Esophagus muscularis mucosa (tissue), 4 donors: ENCODE measurements around the gene MOAP1. TPM values are rescaled to one million over a fixed set of nuclear protein-coding genes. Genes with fewer than 3 reads are reported as not detected.

Experiments used
- DNase-seq: peaks from one replicate; pipeline ENCODE4 v3.0.0-alpha.2; 2017; ENCODE audit errors: extremely low spot score
- H3K27ac ChIP-seq, 4 donors: fragments of 200-600 bp; sonication (generic); replicated peaks in 1 of 4; 1 replicate in 3 of 4; 2 replicates in 1 of 4; pipeline ENCODE4 v1.5.1; 2016 to 2019; ENCODE audit warnings: mild to moderate bottlenecking in 1 of 4
- H3K27me3 ChIP-seq, 4 donors: fragments of 200-600 bp; sonication (generic); one replicate each; pipeline versions ENCODE4 v1.5.1 to v1.6.0; 2016 to 2019
- H3K36me3 ChIP-seq, 4 donors: fragments of 200-600 bp; sonication (generic); one replicate each; pipeline ENCODE4 v1.5.1; 2016 to 2019
- H3K4me1 ChIP-seq, 4 donors: fragments of 200-600 bp; sonication (generic); one replicate each; pipeline ENCODE4 v1.5.1; 2016 to 2019
- H3K4me3 ChIP-seq, 4 donors: fragments of 200-600 bp; sonication (generic); 1 replicate in 2 of 4; 2 replicates in 2 of 4; pipeline ENCODE4 v1.5.1; 2016 to 2019; ENCODE audit warnings: mild to moderate bottlenecking in 4 of 4, moderate library complexity in 1 of 4
- H3K9me3 ChIP-seq, 4 donors: fragments of 200-600 bp; sonication (generic); 1 replicate in 3 of 4; 2 replicates in 1 of 4; pipeline ENCODE4 v1.5.1; 2016 to 2019
- EP300 ChIP-seq: sonication (generic); formaldehyde crosslinking; IDR thresholded peaks from one replicate; pipeline ENCODE4 v1.6.1; 2017; ENCODE audit warnings: antibody characterized with exemption
- POLR2A ChIP-seq: fragments of 450-650 bp; IDR thresholded peaks from one replicate; pipeline ENCODE4 v1.6.1; 2017; ENCODE audit warnings: antibody characterized with exemption, moderate library complexity, mild to moderate bottlenecking, low read depth
- POLR2AphosphoS5 ChIP-seq, 2 donors: sonication (generic); formaldehyde crosslinking; IDR thresholded peaks; one replicate each; pipeline ENCODE4 v1.6.1; 2017; ENCODE audit warnings: antibody characterized with exemption in 2 of 2
- WGBS: methylation state at CpG from one replicate; pipeline ENCODE4 v1.1.5; 2018; 5-methylcytosine and 5-hydroxymethylcytosine counted together
- intact Hi-C: fragments of 100-400 bp; cut with DNase I; formaldehyde crosslinking; loops from one replicate; pipeline ENCODE4 v1.15.1; 2023
- total RNA-seq, 4 donors: library from RNA; depleted of rRNA; stranded (reverse); fragments of >200 nt; gene quantifications; one replicate each; pipeline versions ENCODE4 v1.1.0 to v1.2.1, GENCODE V29; 2016
- TF ChIP-seq, protein P1 (sequence below), 3 experiments: fragments of 200-600 bp in 2 of 3; fragments of 450-650 bp in 1 of 3; sonication (generic) in 2 of 3; IDR thresholded peaks; one replicate each; pipeline ENCODE4 v1.5.1; 2017 to 2019; ENCODE audit warnings: antibody characterized with exemption in 3 of 3, mild to moderate bottlenecking in 2 of 3, moderate library complexity in 1 of 3

Gene MOAP1
- total RNA-seq, 4 donors from 2014 or later: 54.3 to 90.9 (median 61.7) TPM

DNA sequence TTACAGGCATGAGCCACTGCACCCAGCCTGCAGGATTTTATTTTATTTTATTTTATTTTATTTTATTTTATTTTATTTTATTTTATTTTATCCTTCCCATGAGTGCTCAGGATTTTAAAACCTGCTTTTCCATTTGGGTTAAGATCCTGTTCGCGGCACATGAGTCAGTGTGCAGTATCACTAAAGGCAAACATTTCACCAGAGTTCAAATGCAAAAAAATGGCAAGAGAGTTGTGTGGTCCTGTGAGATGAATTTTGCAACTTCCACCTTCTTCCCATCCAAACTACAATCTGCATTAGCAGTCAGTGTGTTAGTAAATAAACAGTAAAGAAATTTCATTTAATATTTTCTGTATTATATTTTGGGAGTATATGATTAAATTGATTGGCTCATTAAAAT lies 29.0 kb downstream of the MOAP1 start:
- Histone ChIP-seq H3K9me3 (no peaks in the 10 kb centered on the region), H3K36me3 (no peaks in the 10 kb centered on the region), H3K4me3 (no peak overlapping the region), H3K4me1 (no peaks in the 10 kb centered on the region), H3K27ac (no peak overlapping the region), H3K27me3 (no peaks in the 10 kb centered on the region)
- intact Hi-C loops: no loop called here
- DNase-seq: no peak
- 85% methylated on average over 2 of the region's 2 CpGs for WGBS
- TF ChIP-seq EP300: no peak
- no peak for TF ChIP-seq POLR2AphosphoS5 (IDR thresholded peaks at IDR 0.05)
- no peak for TF ChIP-seq POLR2A
- TF ChIP-seq, protein P1, sequence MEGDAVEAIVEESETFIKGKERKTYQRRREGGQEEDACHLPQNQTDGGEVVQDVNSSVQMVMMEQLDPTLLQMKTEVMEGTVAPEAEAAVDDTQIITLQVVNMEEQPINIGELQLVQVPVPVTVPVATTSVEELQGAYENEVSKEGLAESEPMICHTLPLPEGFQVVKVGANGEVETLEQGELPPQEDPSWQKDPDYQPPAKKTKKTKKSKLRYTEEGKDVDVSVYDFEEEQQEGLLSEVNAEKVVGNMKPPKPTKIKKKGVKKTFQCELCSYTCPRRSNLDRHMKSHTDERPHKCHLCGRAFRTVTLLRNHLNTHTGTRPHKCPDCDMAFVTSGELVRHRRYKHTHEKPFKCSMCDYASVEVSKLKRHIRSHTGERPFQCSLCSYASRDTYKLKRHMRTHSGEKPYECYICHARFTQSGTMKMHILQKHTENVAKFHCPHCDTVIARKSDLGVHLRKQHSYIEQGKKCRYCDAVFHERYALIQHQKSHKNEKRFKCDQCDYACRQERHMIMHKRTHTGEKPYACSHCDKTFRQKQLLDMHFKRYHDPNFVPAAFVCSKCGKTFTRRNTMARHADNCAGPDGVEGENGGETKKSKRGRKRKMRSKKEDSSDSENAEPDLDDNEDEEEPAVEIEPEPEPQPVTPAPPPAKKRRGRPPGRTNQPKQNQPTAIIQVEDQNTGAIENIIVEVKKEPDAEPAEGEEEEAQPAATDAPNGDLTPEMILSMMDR (IDR thresholded peaks at IDR 0.05): no peak

DNA sequence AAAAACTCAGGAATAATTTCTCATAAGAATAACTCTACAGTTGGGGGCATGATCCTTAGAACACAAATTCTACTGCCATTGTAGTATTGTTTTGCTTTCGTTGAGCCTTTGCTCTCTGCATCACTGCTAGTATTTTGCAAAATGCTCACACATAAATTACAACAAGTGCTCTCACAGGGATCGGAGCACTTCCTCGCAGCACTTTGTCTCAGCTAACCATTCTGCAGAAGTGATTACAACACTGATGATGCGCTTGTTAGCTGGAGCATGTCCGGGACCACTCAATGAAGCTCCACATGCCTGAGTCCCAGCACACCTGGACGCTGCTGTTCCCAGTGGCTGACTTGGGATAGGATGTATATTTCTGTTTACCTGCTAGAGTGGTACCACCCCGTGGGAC lies 31.6 kb downstream of the MOAP1 start:
- intact Hi-C loops: no loop called here
- no peaks in the 10 kb centered on the region for H3K4me1 ChIP-seq
- H3K27me3 ChIP-seq: no peaks in the 10 kb centered on the region
- no peak for DNase-seq
- no peaks in the 10 kb centered on the region for H3K9me3 ChIP-seq
- H3K4me3 ChIP-seq: no peak overlapping the region
- no peaks in the 10 kb centered on the region for H3K36me3 ChIP-seq
- TF ChIP-seq EP300: no peak
- no peak for TF ChIP-seq POLR2AphosphoS5 (IDR thresholded peaks at IDR 0.05)
- WGBS: 83% methylated on average over 7 of the region's 7 CpGs
- no peak overlapping the region for H3K27ac ChIP-seq

DNA sequence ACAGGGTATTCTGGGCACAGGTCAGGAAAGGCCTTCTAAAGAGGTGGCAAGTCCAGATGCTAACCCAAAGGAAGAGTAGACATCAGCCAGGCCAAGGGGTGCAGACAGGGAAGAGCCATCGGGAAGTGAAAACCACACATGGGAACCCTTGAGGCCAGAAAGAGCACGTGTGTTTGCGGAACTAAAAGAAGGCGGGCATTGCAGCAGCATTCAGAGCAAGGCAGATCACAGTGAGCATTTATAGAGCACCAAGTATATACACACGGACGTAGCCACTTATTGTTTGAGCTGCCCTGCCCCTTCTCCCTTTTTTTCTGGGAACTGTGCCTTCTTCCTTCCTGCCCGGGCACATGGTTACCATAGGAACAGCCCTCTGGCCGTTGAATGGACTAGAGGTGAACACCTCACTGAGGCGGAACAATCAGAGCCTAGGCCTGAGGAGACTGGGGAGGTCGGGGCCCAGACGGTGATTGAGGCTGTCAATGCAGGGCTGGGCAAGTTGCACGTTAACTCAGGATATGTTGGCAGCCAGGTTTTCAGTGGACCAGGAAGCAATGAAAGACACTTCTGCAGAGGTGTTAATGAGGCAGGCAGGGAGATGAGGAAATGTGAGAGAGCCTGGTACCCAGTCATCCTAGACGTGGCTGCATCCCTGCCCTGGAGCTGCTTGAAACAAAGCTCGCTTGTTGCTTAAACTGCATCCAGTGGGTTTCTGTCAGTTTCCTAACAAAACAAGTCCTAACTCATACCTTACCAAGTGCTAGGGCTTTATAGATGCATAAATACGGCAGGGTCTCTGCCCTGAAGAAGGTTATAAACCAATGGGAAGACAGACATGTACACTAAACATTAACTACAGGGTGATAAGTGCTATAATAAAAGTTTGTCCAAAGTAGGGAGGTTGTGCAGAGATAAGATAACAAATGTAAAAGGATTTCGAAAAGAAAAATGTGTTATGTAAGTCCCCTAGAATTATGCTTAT lies 34.2 kb downstream of the MOAP1 start:
- H3K4me1 ChIP-seq: no peaks in the 10 kb centered on the region
- no peak for DNase-seq
- H3K4me3 ChIP-seq: no peak overlapping the region
- H3K36me3 ChIP-seq: no peaks in the 10 kb centered on the region
- intact Hi-C loops: no loop called here
- 47% methylated on average over 11 of the region's 16 CpGs for WGBS
- TF ChIP-seq POLR2AphosphoS5 (IDR thresholded peaks at IDR 0.05) (no peak), POLR2A (no peak), EP300 (no peak)
- TF ChIP-seq, protein P1 (IDR thresholded peaks at IDR 0.05): no peak
- no peaks in the 10 kb centered on the region for H3K9me3 ChIP-seq
- no peaks in the 10 kb centered on the region for H3K27me3 ChIP-seq
- H3K27ac ChIP-seq: no peak overlapping the region

GRCh38 chr14:93148979-93149378 lies 35.7 kb downstream of the MOAP1 start:
- Histone ChIP-seq H3K36me3 (no peaks in the 10 kb centered on the region), H3K27ac (no peak overlapping the region), H3K4me1 (no peaks in the 10 kb centered on the region), H3K27me3 (no peaks in the 10 kb centered on the region), H3K4me3 (no peak overlapping the region), H3K9me3 (no peaks in the 10 kb centered on the region)
- intact Hi-C loops: no loop called here
- TF ChIP-seq POLR2AphosphoS5 (IDR thresholded peaks at IDR 0.05) (no peak), POLR2A (no peak)
- no peak for DNase-seq
- WGBS: 93% methylated on average over 8 of the region's 8 CpGs

GRCh38 chr14:93146119-93146518 lies 38.6 kb downstream of the MOAP1 start:
- no peak overlapping the region for H3K27ac ChIP-seq
- H3K4me1 ChIP-seq: no peaks in the 10 kb centered on the region
- no peaks in the 10 kb centered on the region for H3K27me3 ChIP-seq
- TF ChIP-seq, protein P1 (IDR thresholded peaks at IDR 0.05): no peak
- TF ChIP-seq POLR2A: no peak
- no peak for TF ChIP-seq POLR2AphosphoS5 (IDR thresholded peaks at IDR 0.05)
- TF ChIP-seq EP300: no peak
- no peak for DNase-seq
- no peaks in the 10 kb centered on the region for H3K9me3 ChIP-seq
- no peaks in the 10 kb centered on the region for H3K36me3 ChIP-seq
- WGBS: 88% methylated on average over 9 of the region's 9 CpGs
- H3K4me3 ChIP-seq: no peak overlapping the region
- intact Hi-C loops: no loop called here
